ENCODE measurements around the gene ENTHD1. TPM values are rescaled to one million over a fixed set of nuclear protein-coding genes. Genes with fewer than 3 reads are reported as not detected.

Gene ENTHD1
- total and polyA plus RNA-seq, 12 donors = 0.09 TPM; not detected in 11

- no peaks in the 10 kb centered on the region for H3K4me1 ChIP-seq
- intact Hi-C loops (cut with DNase I) = loop anchor here in 1 of 10 donors (5.0 kb wide), 1 partner anchor 526 kb away; no protein-coding TSS in a partner anchor
- H3K27me3 ChIP-seq = peaks cover 0 to 67% (median 40%) of the 10 kb centered on the region in 7 donors
- no peaks in the 10 kb centered on the region for H3K36me3 ChIP-seq
- no peaks in the 10 kb centered on the region for H3K9me3 ChIP-seq
- no peak for ATAC-seq
- H3K27ac ChIP-seq = no peak overlapping the region
- no peak for TF ChIP-seq CTCF (IDR thresholded peaks at IDR 0.05)
- no peak for DNase-seq
- WGBS, 2 donors = 87 to 96% methylated on average over 2 of the region's 2 CpGs
- peak overlapping the region in 1 of 10 donors; percentile 49 for H3K4me3 ChIP-seq
Measured at GRCh38 chr22:39908136-39908535, 14.6 kb upstream of the ENTHD1 start.

- WGBS, 2 donors = 81 to 86% methylated on average over 9 of the region's 9 CpGs
- no peaks in the 10 kb centered on the region for H3K4me1 ChIP-seq
- peak overlapping the region in 1 of 10 donors; percentile 49 for H3K4me3 ChIP-seq
- no peaks in the 10 kb centered on the region for H3K36me3 ChIP-seq
- intact Hi-C loops (cut with DNase I) = loop anchor here in 1 of 10 donors (5.0 kb wide), 1 partner anchor 525 kb away; no protein-coding TSS in a partner anchor
- TF ChIP-seq CTCF (IDR thresholded peaks at IDR 0.05) = no peak
- H3K27ac ChIP-seq = peak overlapping the region in 1 of 10 donors; percentile 76
- peaks cover 0 to 67% (median 35%) of the 10 kb centered on the region in 7 donors for H3K27me3 ChIP-seq
- H3K9me3 ChIP-seq = no peaks in the 10 kb centered on the region
- ATAC-seq = no peak
- no peak for DNase-seq
Measured at GRCh38 chr22:39907605-39908097, 14.1 kb upstream of the ENTHD1 start.

GRCh38 chr22:39907047-39907446, 13.5 kb upstream of the ENTHD1 start:
- Histone ChIP-seq H3K4me3 (peak overlapping the region in 1 of 10 donors; percentile 49), H3K4me1 (no peaks in the 10 kb centered on the region), H3K27ac (peak overlapping the region in 1 of 10 donors; percentile 76), H3K9me3 (no peaks in the 10 kb centered on the region), H3K27me3 (peaks cover 0 to 62% (median 29%) of the 10 kb centered on the region in 7 donors), H3K36me3 (no peaks in the 10 kb centered on the region)
- no peak for TF ChIP-seq CTCF (IDR thresholded peaks at IDR 0.05)
- WGBS, 2 donors = 88 to 90% methylated on average over 6 of the region's 6 CpGs
- ATAC-seq = no peak
- DNase-seq = no peak
- intact Hi-C loops (cut with DNase I) = loop anchor here in 1 of 10 donors (5.0 kb wide), 1 partner anchor 525 kb away; no protein-coding TSS in a partner anchor

GRCh38 chr22:39906207-39906606, 12.6 kb upstream of the ENTHD1 start:
- TF ChIP-seq CTCF (IDR thresholded peaks at IDR 0.05) = no peak
- Histone ChIP-seq H3K27ac (peak overlapping the region in 1 of 10 donors; percentile 76), H3K36me3 (no peaks in the 10 kb centered on the region), H3K4me1 (no peaks in the 10 kb centered on the region), H3K9me3 (no peaks in the 10 kb centered on the region), H3K27me3 (peaks cover 0 to 54% (median 24%) of the 10 kb centered on the region in 7 donors), H3K4me3 (peak overlapping the region in 1 of 10 donors; percentile 49)
- intact Hi-C loops (cut with DNase I) = loop anchor here in 1 of 10 donors (5.0 kb wide), 1 partner anchor 524 kb away; no protein-coding TSS in a partner anchor
- WGBS, 2 donors = 69 to 77% methylated on average over 3 of the region's 3 CpGs
- ATAC-seq (no peak), DNase-seq (no peak)

Measured in heart right ventricle (tissue), 16 donors.